Loucy (cell line): ENCODE results near the gene CIAPIN1.

Source experiments
- EZH2phosphoT487 ChIP-seq: fragments of 200-600 bp; IDR thresholded peaks from 2 replicates; pipeline ENCODE4 v1.6.1; 2018; ENCODE audit warnings: antibody characterized with exemption, mild to moderate bottlenecking, moderate library complexity, borderline replicate concordance
- TF ChIP-seq, protein P1 (sequence below): fragments of 200-600 bp; sonication (generic); conservative IDR thresholded peaks from 2 replicates; pipeline ENCODE4 v1.5.1; 2014; ENCODE audit warnings: mild to moderate bottlenecking, antibody characterized with exemption, low read length

DNA sequence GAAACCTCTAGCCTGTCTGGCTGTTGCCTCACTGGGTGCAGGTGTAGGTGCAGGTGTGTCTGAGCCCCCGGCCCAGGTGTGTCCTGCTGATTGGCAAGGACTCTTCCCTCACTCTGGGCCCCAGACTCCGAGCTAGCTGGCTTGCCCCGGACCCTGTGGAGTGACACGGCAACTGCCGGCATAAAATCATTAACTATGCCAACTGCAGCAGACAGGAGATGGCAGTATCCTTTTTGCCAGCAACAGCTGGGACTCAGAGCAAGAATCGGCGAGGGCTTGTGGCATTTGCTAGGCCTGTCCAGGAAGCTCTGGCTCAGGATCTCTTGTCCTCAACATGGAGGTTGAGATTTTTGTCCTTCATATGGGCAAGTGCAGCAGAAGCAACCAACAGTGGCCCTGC, 20.8 kb downstream of the CIAPIN1 start:
- TF ChIP-seq, protein P1, sequence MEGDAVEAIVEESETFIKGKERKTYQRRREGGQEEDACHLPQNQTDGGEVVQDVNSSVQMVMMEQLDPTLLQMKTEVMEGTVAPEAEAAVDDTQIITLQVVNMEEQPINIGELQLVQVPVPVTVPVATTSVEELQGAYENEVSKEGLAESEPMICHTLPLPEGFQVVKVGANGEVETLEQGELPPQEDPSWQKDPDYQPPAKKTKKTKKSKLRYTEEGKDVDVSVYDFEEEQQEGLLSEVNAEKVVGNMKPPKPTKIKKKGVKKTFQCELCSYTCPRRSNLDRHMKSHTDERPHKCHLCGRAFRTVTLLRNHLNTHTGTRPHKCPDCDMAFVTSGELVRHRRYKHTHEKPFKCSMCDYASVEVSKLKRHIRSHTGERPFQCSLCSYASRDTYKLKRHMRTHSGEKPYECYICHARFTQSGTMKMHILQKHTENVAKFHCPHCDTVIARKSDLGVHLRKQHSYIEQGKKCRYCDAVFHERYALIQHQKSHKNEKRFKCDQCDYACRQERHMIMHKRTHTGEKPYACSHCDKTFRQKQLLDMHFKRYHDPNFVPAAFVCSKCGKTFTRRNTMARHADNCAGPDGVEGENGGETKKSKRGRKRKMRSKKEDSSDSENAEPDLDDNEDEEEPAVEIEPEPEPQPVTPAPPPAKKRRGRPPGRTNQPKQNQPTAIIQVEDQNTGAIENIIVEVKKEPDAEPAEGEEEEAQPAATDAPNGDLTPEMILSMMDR = no peak
- no peak for TF ChIP-seq EZH2phosphoT487
